GM21367 (cell line): Measurements from ENCODE around the gene PXN.
"Not testable (repeated sequence)": the region's sequence is repeated elsewhere in the genome, so short reads cannot be mapped to it uniquely, and the experiment has no call there.

Experiments
- ATAC-seq: cut with Tn5 transposase; IDR thresholded peaks from one replicate; pipeline ENCODE4 v1.9.1; 2021; ENCODE audit not compliant: unreplicated experiment

Gene PXN

GRCh38 chr12:120242275-120242799, 23.2 kb downstream of the PXN start:
- ATAC-seq, result no peak

- ATAC-seq, result no peak
These were observed 23.8 kb downstream of the PXN start for GRCh38 chr12:120241561-120242274.

GRCh38 chr12:120240495-120240833, 25.1 kb downstream of the PXN start:
- no peak for ATAC-seq

GRCh38 chr12:120239776-120240494, 25.6 kb downstream of the PXN start:
- ATAC-seq, result no peak

- ATAC-seq, result no peak
These were observed 26.6 kb downstream of the PXN start for GRCh38 chr12:120238839-120239445.

- ATAC-seq, result no peak
These were observed 27.3 kb downstream of the PXN start for GRCh38 chr12:120238217-120238616.

GRCh38 chr12:120237360-120238171, 28.0 kb downstream of the PXN start:
- no peak for ATAC-seq

GRCh38 chr12:120236809-120237208, 28.7 kb downstream of the PXN start:
- not testable (repeated sequence) for ATAC-seq

- no peak for ATAC-seq
These were observed 29.9 kb downstream of the PXN start for GRCh38 chr12:120235369-120236323.

- ATAC-seq, result no peak
These were observed 30.7 kb downstream of the PXN start for GRCh38 chr12:120234643-120235368.

- no peak for ATAC-seq
These were observed 34.1 kb downstream of the PXN start for GRCh38 chr12:120231316-120232011.

GRCh38 chr12:120230974-120231315, 34.6 kb downstream of the PXN start:
- no peak for ATAC-seq

- no peak for ATAC-seq
These were observed 35.1 kb downstream of the PXN start for GRCh38 chr12:120230326-120230973.

- ATAC-seq, result no peak
These were observed 35.8 kb downstream of the PXN start for GRCh38 chr12:120229487-120230325.

GRCh38 chr12:120229071-120229486, 36.5 kb downstream of the PXN start:
- no peak for ATAC-seq

GRCh38 chr12:120228291-120229070, 37.0 kb downstream of the PXN start:
- no peak for ATAC-seq

- ATAC-seq, result no peak
These were observed 37.6 kb downstream of the PXN start for GRCh38 chr12:120228041-120228290.
